HG03354 (cell line): Measurements from ENCODE around the gene P2RY12.

Experiments
- ATAC-seq: cut with Tn5 transposase; IDR thresholded peaks from one replicate; pipeline ENCODE4 v1.9.1; 2021; ENCODE audit warnings: mild to moderate bottlenecking; ENCODE audit not compliant: unreplicated experiment, poor library complexity, severe bottlenecking

The P2RY12 gene

GRCh38 chr3:151314137-151314536 is 70.4 kb downstream of the P2RY12 start:
- no peak for ATAC-seq

GRCh38 chr3:151312972-151313371 is 71.6 kb downstream of the P2RY12 start:
- ATAC-seq, result no peak

- ATAC-seq, result no peak
These were observed 75.0 kb downstream of the P2RY12 start for GRCh38 chr3:151309566-151309965.

GRCh38 chr3:151307583-151308488 is 76.7 kb downstream of the P2RY12 start:
- ATAC-seq, result no peak

GRCh38 chr3:151307131-151307530 is 77.4 kb downstream of the P2RY12 start:
- ATAC-seq, result no peak

GRCh38 chr3:151306168-151306810 is 78.3 kb downstream of the P2RY12 start:
- ATAC-seq, result no peak

GRCh38 chr3:151305775-151306151 is 78.8 kb downstream of the P2RY12 start:
- ATAC-seq, result no peak

- no peak for ATAC-seq
These were observed 79.3 kb downstream of the P2RY12 start for GRCh38 chr3:151305060-151305774.

GRCh38 chr3:151303751-151304150 is 80.8 kb downstream of the P2RY12 start:
- ATAC-seq, result no peak

GRCh38 chr3:151301787-151302186 is 82.8 kb downstream of the P2RY12 start:
- ATAC-seq, result no peak

- ATAC-seq, result no peak
These were observed 84.0 kb downstream of the P2RY12 start for GRCh38 chr3:151300539-151300938.

- no peak for ATAC-seq
These were observed 85.5 kb downstream of the P2RY12 start for GRCh38 chr3:151299006-151299405.

GRCh38 chr3:151297429-151297828 is 87.1 kb downstream of the P2RY12 start:
- no peak for ATAC-seq

- no peak for ATAC-seq
These were observed 88.3 kb downstream of the P2RY12 start for GRCh38 chr3:151296226-151296625.

GRCh38 chr3:151293127-151293526 is 91.4 kb downstream of the P2RY12 start:
- ATAC-seq, result no peak

GRCh38 chr3:151290673-151291072 is 93.9 kb downstream of the P2RY12 start:
- no peak for ATAC-seq

- no peak for ATAC-seq
These were observed 95.1 kb downstream of the P2RY12 start for GRCh38 chr3:151289445-151289844.
